GM12872 (cell line): Measurements from ENCODE around the gene MAP4K1.

Source experiments
- CTCF ChIP-seq: IDR thresholded peaks from 3 replicates; pipeline ENCODE4 v1.5.1; 2011; ENCODE audit warnings: low read depth, mild to moderate bottlenecking, low read length, moderate library complexity; ENCODE audit not compliant: insufficient read depth

MAP4K1 gene

GRCh38 chr19:38583219-38583984 lies 34.4 kb downstream of the MAP4K1 start:
- no peak for TF ChIP-seq CTCF

- TF ChIP-seq CTCF, result no peak
These were observed 37.7 kb downstream of the MAP4K1 start for GRCh38 chr19:38580080-38580479.

- TF ChIP-seq CTCF, result no peak
These were observed 39.9 kb downstream of the MAP4K1 start for GRCh38 chr19:38577826-38578225.

GRCh38 chr19:38571682-38572081 lies 46.1 kb downstream of the MAP4K1 start:
- TF ChIP-seq CTCF, result no peak

GRCh38 chr19:38569368-38569983 lies 48.3 kb downstream of the MAP4K1 start:
- TF ChIP-seq CTCF, result no peak

GRCh38 chr19:38565691-38566105 lies 52.1 kb downstream of the MAP4K1 start:
- TF ChIP-seq CTCF, result no peak

- no peak for TF ChIP-seq CTCF
These were observed 52.6 kb downstream of the MAP4K1 start for GRCh38 chr19:38564981-38565690.
